Globus pallidus (tissue), 1 donor: ENCODE results near the gene SLC9C1.

Experiments
- DNase-seq: peaks from one replicate; pipeline ENCODE4 v3.0.0-alpha.2; 2015; ENCODE audit warnings: low spot score

The SLC9C1 gene

DNA sequence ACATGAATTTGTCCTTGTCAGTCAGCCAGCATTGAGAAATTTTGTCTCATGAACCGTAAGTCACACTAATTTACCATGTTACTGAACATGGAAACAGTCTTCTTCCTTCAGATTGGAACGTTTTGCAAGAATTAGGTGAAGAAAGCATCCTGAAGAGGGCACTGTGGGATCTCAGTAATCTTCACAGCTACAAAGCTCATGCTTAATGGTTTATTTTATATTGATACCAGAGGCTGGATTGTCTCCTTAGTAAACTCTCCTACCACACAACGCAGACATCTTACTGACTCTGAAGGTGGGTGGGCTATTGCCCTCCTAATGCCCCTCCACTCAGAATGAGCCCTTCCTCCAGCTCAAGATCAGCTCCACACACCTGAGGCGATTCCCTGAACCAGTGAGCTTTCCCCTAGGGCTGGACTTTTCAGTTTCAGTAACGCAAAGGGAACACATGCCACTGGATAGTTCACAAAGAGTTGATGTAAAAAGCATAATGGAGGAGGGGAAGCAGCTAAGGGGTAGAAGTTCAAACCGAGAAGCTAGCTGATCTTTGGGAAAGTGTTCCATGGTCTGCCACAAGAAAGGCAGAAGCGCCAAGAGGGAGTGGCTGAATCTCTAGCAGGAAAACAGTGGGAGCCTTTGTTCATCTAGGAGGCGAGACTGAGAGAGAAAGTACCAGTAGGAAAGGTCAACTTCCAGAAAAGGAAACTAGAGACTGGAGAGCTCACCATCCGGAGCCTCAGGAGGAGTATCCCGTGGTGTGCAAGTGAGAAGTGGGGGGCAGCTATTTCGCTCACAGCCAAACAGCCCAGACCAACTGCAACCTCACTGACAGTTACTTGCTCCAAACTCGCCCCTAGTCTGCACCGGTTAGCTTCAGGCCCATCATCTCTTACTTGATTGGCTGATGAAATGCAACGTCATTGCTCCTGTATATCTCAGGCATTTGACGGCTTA is at the start of gene SLC9C1:
TSS of gene SLC9C1 (minus strand) at position 849 of the 954 bp plus-strand sequence. CDS start 7,425 bp downstream, outside the sequence.
- peak; percentile 84 for DNase-seq

DNA sequence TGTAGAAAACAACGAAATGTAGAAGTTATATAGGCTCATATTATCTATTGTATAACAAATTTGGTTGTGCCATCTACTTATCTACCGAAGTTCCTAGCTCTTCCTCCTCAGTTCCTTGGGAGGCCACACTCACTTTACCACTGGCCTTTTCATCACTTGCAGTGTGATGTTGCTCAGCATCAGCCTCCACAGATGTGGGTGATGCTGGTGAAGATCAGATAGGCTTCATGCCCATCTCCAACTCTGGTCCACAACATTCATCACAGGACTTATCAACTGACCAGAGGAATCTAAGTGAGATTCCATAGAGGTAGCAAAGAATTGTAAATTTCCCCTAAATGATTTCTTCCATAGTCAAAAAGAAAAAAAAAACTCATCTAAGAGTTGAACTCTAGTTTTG is 47.4 kb upstream of the SLC9C1 start:
- DNase-seq, result no peak

DNA sequence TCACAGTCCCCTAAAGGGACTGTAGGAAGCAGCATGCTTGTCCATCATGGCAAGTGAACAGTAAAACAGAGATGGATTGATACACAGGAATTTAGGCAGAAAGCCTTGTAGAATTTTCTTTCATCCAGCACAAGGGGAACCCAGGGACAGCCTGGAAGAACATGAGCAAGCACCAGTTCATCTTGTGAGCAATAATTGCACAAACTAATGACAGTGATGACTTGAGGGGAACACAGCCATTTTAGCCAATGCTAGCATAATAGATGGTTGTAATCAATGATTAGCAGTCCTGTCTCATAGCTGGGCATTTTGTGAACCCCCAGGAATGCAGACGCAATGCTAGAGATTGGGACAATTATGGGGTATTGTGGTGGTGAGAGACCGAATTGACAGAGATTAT is 45.6 kb upstream of the SLC9C1 start:
- DNase-seq, result no peak

DNA sequence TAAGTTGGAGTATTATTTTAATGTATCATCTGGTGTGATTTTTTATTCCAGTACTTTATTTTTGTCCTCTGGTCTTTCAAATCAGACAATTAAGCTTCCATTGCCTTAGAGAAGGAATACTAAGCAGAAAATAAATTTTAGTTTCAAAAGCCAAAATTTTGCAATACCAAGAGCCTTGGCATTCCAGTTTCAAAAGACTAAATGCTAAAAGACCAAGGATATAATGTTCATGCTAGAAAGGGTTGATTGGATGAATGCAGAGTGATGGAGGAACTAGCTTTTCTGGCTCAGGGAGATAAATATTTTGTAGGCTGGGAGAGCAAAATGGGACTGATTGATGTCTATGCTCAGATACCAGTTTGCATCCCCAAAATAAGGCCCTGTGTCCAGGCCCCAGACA is 45.1 kb upstream of the SLC9C1 start:
- no peak for DNase-seq

DNA sequence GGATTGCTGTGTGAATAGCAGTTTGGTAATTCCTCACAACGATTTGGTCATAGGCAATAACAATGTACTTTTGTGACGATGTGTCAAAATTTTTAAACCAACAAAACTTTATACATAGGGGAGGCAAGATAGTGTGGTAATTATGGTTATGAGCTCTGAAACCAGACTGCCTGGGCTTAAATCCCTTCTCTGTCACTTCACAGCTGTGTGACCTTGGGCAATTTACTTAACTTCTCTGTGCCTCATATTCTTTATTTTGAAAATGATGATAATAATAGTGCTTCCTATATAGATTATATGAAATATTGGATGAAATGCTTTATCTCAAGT is 44.7 kb upstream of the SLC9C1 start:
- DNase-seq, result no peak

DNA sequence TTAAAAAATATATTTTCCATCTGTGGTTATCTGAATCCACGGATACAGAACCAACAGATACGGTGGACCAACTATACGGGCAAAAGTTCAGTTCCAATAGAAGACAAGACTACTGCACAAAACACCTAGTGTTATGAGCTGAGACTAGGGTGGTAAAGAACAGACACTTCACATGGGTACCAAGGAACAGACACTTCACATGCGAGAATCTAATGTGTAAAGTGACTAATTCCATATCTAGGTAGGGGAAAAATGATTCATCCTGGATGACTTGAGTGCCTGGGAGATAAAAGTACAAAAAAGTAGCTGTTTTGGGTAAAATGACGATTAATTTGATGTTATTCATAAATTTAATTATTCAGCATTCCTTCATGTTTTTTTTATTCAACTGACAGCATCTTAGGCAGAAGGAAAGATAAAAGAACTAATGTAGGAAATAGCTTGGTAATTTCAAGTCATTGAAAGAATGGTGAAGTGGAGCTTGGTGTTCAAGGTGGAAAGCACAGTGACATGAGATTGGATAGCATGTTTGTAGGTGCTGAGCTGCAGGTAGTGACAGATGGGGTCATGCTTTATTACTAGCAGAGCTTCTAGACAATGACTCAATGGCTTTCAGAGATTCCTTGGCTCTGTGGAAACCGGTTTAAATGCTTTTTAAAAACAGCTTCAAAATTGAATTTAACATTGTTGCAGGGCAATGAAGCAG is 44.2 kb upstream of the SLC9C1 start:
- DNase-seq, result no peak

DNA sequence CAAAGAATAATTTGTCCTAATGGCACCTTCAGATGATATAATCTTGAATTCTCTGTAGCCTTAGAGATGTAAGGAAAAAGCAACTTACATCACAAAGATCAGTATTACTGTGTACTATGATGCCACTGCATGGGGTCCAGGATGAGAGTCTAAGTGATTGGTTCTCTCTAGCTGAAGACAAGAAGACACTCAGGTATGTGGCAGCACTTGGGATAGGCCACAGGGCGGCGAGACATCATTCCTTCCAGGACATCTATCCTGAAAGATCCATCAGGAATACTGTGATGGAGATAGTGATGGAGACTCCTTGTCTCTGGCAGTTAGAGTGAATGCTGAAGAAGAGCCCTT is 41.4 kb upstream of the SLC9C1 start:
- no peak for DNase-seq

DNA sequence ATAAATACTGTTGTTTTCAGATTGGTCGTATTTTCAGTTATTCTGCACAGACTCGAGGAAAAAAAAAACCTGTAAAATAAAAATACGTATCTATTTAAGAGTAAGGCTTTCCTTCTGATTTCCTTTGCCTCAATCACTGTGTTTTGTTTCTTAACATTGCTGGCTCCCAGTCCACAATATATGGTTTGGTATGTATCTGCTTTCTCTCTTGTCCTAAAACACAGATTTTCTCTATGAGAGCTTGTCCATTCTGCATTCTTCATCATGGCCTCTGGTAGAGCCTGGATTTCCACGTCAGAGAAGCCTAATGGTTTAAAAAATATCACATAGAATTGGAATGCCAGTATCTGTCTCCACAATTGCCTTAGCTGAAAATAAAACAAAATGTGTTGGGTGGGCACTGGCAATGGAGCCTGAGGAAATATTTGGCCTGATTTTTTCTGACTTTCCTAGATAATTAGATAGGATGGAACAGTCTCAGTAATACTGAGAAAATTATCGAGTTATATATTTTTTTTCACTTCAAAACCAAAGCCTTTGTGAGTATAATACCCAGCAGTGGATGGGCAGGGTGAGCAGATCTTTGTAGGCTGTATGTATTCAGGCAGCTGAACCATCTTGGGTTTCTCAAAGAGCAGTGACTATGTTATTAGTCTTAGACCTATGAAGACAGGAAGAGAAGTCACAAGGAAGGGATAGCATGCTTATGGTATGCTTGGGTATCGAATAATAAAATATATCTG is 40.8 kb upstream of the SLC9C1 start:
- peak; percentile 35 for DNase-seq

DNA sequence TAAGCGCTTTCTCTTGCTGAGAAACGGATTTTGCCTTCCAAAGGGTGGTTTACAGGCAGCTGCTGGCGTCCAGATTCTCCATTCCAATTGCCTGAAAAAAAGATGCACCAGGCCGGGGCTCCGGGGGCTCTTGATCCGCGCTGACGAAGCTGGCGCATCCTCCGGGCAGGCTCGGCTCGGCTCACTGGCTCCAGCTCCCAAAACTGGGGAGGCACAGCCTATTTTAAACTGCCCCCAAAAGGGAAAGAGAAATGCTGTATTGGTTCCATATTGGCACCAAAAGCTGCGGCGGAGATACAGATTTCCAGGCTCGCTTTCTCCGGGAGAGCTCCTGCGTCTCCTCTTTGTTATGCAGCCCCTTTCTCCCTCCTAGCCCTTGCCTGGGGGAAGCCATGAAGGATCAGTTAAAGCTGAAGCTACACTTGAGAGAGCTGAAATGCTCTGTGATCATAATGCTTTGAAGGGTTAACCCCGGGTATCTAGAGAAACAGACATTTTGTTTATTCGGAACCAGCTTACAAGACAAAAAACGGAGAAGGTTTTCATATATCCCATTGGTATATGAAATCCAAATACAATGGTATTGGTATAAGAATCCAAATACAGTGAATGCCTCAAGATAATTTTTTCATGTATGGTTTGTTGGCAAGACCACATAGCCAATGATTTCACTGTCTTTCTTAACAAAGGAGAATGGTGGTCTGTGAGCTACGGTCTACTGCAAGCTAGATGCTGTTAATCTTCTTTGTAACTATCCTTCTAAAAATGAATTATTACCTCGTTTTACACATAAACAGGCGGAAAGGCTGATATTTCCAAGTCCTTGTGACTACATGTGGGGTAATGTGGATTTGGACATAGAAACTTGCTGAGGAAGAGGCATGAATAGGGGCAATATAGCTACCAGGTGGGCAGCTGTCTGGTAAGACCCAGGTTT is 39.6 kb upstream of the SLC9C1 start:
- peak; percentile 81 for DNase-seq

DNA sequence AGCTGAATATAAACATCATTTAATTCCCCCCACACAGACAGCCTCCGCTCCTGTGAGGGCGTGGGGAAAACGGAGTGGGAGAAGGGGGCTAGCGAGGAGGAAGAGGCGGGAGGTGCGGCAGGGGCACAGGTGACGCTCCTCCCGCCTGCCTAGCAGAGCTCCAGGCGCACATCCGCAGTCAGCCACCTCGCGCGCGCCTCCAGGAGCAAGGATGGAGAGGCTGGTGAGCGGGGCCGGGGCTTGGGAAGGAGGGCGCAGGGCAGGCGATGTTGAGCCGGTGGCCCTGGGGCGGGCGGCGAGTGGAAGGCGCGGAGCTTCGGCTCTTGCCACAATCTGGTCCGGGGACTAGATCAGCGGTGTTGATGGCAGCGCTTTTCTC is 39.0 kb upstream of the SLC9C1 start, which contains the start of gene CD200:
TSS of gene CD200 (plus strand) at position 155 of the 379 bp plus-strand sequence. CDS start at position 212, 57 bp downstream.
- DNase-seq, result peak; percentile 69

DNA sequence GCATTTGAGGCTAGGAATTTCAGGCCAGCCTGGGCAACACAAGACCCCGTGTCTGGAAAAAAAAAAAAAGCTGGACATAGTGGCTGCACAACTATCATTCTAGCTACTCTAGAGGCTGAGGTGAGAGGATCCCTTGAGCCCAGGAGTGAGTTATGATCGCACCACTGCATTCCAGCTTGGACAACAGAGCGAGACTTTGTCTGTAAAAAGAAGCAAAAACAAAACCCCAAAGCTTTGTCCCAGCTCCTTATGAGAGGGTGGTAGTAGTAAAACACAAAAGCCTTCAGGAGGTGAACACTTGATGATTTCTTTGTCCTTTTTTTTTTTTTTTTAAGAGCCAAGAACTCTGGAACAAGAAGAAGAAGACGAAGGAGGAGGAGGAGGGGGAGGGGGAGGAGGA is 37.8 kb upstream of the SLC9C1 start:
- DNase-seq, result no peak

DNA sequence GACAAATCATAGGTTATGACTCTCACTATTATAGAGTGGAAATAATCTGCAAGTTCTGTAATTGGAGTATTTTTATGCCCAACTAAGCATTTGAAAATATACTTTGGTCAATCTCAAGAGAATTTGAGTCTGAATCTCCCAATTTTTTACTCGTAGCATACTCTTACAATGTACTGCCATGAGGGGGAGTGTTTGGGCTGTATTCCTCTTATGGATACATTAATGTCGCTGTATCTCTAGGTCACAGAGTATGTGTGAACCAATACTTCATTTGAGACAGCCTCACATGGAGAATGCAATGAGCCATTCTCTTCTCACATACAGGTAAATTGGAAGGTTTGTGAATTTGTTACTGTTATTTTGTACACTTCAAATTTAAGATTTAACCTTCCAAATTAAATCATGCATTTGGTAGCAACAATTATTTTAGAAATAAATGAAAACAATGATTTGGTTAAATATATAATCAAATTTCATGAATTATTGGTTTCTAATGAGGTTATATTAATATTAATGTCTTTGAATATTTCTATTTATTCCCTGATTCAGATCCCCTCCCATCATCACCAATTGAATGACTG is 33.4 kb upstream of the SLC9C1 start:
- peak; percentile 82 for DNase-seq

DNA sequence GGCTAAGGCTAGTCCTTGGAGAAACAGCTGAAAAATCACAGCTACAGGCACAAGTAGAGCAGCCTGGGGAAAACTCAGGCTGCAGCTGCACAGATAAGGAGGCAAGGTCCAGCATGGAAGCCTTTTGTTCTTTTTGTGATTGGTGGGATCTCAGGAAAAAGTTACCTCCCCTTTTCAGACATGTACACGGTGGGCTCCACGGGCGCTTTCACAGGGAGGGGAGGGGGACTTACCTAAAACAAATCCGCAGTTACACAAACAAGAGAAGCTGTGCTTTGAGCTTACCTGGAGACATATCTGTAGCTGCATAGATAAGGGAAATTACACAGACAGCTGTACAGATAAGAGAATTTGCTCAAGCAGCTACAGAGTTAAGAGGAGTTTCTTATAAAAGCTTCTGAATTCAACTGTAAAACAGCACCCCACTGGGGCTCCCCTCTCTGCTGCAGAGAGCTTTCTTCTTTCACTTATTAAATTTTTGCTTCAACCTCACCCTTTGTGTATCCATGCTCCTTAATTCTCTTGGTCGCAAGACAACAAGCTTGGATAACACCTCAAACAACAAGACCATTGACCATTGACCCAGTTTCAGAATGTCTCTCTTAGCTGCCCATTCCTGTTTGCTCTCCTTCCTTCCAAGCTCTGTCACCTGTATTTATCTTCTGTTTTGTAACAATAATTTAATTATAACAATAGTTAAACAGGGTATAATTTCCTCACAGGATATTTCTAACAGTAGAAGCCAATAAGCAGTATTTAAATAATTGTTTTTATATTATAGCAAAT is 28.0 kb upstream of the SLC9C1 start:
- DNase-seq, result no peak

DNA sequence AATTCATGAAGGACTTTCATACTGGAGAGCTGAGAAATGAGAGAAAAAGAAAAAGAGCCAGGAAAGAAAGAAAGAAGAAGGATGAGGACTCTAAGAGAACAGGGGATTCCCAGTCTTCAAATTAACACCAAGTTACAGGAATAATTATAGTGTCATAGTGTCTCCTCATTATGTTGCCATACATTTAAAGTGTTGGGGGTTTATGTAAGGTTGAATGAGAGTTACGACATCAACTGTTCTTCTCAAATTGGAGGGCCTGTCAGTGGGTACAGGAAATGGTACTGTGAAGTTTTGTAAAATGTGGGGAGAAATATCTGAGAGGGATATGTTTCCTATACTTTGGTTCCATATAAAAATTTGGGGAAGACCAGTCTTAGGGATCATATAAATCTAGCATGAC is 26.7 kb upstream of the SLC9C1 start:
- DNase-seq, result no peak

DNA sequence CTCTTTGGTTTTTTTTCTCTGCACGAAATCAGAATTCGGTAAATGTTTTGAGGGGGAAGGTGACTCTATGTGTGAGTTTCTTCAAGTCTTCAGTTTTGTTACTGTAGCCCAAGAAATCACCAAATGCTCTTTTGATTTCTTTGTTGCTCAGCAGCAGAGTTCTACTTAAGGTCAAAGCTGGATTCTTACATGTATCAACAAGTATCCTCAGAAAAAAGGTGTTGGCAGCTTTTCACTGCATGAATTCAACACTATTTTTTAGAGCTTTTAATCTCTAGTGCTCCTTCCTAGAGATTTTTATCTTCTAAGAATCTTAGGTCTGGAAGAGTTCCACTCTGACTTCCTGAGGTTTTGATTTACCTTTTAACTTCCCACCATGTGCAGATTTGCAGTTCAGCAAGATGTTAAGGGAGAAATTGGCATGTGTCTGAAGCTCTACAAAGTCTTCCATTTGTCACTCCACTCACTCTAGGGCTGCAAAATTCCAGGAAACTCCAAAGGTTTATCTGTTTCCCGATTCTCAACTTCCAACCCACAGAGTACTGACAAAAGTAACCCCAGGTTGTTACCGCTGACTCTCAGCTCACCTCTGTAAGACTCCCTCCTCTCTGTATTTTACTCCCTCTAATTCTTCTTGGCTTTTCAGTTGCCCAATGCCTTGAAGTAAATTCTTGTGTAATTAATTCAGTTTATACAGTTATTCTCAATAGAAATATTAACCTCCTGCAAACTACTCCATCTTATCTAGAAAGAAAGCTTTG is 25.7 kb upstream of the SLC9C1 start:
- DNase-seq, result no peak

DNA sequence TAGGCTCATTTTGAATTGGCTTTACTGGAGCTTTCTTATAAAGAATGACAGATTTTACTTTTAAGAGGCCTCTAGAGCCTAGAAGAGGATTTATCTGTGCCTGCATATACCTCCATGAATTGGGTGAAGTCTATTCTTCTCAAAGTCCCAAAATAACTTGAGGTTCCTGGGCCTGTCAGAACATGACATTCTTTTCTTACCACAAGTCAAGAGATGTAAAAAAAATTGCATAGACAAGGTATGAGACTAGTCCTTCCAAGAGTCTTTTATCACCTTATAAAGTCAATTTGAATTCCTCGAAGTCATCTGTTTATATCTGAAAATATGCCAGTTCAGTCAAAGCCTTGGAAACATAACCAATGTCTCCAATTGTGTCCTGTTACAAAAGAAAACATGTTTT is 21.8 kb upstream of the SLC9C1 start:
- no peak for DNase-seq

DNA sequence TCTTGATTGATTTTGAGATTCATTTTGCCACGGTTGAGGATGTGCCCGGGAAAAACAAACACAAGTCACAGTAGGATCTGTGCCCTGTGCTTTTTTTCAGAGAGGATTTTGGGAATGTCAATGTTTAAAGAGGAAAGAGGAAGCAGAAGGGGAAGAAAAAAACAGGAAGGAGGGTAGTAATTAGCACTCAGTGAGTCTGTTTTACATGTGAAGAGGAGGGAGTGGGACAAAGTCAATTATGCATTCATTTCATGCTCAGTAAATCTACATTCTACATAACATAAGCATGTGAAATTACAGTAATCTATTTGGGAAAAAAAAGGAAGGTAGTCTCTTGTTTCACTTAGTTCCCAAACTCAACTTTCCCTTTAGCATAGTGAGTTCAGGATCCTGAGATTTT is 20.6 kb upstream of the SLC9C1 start:
- DNase-seq, result no peak

DNA sequence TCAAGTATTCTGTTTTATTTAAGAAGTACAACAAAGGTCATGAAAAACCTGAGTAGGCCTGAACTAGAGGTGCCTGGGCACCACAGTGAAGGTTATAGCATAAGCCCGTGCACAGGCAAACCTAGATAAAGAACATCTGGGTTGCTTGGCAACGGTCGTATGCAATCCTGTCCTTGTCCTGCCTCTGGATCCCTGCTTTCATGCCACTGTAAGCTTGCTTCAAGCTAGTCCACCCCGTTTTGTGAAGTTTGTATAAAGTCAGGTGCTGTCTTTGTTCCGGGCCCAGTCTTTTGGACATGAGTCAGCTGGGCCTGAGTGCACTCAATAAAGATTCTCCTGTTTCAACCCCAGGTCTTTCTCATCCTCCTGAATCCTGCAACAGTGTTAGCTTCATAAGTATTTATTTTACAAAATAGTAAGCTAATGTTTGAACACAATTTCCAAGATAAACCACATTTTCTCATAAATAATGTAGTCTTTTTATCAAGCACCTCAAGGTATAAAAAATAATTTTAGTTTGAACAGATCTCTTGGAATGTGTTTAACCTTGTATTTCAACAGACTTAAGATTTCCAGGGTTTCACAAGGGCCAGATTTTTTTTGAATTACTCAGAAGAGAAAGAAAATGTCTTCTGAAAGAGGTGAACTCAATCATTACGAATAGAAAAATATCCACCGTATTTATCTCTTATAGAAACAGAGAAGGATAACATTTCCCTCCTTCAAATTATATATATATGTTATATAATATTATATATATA is 14.3 kb upstream of the SLC9C1 start:
- DNase-seq, result no peak

DNA sequence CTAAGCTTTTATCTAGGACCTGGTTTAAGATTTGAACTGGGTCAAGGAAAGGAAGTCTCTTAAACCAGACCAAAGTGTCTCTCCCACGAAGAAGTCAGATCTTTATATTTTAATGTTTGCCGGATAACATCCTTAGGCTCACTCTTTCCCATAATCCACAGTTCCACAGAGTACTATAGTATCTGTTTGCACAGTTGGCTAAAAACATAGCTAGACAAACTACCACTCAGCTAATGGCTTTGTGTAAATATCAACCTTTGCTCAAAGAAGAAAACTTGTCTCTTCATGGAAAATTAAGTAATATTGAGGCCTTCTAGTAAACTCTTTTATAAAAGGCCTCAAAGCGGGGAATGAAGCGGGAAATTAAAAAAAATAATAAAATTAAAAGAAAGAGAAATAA is 13.5 kb upstream of the SLC9C1 start:
- DNase-seq, result no peak
